NCI-H2196 treated with DMSO at 0.1 percent for 48 hours (cell line): ENCODE data around the gene GINS1.

Experiments used
- DNase-seq: peaks from one replicate; lab custom pipeline; 2025; ENCODE audit not compliant: unreplicated experiment; lab: John Stamatoyannopoulos, UW

Gene GINS1

DNA sequence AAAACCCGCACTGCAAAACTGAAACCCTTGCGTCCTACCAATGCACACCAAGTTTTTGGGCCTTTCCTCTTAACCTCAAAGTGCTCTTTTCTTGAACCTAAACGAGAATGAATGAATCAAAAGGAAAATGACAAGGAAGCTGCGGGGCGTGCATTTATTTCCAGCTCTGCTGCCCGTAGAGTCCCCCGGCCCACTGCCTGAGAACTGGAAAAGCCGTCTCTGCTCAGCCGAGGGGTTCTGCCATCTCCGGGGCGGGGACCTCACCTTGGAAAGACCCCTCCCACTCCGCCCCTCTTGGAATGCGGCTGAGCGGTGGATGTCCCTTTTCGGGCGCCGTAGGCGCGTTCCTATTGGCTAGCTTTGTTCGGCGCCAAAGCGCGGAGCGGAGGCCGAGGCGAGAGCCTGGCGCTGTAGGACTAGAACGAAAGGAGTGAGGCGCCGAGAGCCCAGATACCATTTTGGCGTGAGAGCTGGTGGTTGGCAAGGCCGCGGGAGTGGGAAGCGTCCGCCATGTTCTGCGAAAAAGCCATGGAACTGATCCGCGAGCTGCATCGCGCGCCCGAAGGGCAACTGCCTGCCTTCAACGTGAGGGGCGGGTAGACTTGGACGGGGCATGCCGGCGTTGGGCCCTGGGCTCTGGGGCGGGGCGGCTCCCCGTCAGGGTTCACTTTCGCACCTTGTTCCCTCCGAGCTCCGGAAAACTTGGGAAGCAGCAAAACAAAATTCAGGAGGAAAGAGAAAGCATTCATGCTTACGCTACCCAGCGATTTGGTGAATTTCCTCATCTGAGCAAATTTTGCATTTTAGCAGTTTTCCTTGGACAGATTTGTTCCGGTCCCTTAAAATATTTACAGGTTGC is at the start of gene GINS1:
Gene GINS1 (plus strand): TSS at position 363 of the 859 bp plus-strand sequence. CDS start 148 bp downstream, at position 511.
- DNase-seq, result peak; percentile 79

DNA sequence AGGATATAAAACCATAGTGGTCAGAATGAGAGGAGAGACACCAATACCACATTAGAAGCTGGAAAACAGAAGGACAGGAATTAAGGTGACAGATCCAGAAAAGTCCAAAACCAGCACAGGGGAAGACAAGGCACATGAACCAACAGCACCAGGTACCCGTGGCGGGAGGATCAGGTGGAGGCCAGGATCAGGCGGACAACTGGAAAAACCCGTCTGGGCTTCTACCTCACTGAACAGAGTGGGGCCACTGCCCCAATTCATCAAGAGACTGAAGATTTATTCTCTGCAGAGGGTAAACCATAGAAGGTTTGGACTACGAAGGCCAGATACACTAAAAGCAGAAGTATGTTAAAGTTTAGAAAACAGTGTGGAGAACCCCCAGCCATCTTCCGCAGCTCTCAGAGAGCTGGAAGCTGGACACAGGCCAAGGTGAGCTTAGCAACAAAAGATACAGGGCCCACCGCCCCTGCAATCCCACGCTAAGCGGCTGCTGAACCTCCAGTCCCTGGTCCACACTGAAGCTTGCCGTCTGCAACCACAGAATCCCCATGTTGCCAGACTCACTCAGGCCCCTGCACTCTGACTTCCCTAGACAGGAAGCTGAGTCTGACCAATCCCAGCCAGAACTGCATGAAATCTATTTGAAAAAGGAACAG is 46.7 kb upstream of the GINS1 start:
- DNase-seq, result no peak

DNA sequence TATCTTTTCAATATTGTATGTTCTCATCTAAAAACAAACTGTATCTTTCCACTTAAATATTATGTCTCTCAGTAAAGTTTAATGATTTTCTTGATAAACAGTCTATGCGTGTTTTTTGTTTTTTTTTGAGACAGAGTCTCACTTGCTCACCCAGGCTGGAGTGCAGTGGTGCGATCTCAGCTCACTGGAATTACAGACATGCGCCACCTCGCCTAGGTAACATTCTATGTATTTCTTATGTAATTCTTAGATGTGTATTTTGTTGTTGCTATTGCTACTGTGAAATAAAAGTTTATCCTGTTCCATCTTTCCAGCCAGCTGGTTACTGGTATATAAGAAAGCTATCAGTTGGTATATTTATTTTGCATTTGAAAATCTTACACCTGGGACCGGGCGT is 46.2 kb upstream of the GINS1 start:
- no peak for DNase-seq

DNA sequence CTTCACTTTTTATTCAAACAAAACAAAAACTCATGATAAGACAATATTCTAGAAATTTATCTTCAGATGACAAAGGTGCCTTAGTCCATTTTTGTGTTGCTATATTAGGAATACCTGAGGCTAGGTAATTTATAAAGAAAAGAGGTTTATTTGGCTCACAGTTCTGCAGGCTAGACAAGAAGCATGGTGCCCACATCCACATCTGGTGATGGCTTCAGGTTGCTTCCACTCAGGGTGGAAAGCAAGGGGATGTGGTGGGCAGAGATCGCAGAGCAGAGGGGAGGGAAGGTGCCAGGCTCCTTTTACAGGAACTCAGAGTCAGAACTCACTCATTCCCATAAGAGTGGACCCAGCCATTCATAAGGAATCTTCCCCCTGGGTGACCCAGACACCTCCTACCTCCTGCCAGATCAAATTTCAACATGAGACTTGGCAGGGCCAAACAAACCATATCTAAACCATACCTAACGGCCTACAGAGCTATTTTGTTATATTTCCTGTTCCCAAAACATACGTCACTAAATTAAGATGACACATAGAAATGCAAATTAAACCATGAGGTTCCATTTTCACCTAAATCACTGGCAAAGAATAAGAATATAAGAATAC is 43.2 kb upstream of the GINS1 start:
- DNase-seq, result no peak

DNA sequence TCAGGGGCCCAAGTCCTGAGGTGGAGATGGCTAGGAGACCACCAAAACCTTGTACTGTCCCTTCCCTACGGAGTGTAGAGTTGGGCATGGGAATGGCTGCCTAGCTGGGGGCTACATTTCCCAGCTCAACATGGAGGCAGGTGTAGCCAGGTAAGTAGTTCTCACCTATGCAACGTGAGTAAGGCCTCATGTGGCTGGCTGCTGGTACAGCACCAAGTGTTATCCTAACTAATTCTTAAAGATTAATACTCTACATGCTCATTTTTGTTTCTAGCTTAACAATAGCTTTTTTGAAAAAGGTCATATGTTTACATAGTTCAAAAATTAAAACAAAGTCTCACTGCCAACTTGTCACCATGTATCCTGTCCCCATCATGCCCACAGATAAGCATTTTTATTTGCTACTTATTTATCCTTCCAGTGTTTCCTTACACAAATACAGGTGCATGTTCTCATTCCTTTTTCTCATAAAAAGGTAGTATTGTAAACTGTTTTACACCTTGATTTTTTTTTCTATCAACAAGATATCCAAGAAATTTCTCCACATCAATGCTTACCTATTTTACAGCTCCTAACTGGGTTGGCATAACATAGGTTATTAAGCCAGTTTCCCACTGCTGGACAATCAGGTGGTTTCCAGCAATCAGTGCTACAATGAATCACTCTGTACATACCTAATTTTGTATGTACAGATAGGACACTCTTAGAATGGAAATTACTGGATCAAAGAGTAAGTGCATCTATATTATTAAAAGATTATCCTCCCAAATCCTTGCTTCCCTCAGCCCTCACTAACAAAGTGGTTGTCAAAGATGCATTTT is 42.4 kb upstream of the GINS1 start:
- DNase-seq, result no peak

DNA sequence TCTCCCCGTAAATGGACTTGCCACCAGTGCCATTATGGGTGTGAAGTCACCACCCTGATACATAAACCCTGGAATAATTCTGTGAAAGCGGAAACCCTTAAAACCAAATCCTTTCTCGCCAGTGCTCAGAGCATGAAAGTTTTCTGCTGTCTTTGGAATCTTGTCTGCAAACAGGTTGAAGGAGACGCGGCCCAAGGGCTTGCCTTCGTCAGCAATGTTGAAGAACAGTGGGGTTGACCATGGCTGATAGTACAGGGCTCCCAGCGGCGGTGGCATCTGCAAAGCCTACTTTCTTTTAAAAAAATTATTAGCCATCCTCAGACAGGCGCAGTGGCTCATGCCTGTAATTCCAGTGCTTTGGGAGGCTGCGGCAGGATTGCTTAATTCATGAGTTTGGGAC is 38.9 kb upstream of the GINS1 start:
- no peak for DNase-seq

DNA sequence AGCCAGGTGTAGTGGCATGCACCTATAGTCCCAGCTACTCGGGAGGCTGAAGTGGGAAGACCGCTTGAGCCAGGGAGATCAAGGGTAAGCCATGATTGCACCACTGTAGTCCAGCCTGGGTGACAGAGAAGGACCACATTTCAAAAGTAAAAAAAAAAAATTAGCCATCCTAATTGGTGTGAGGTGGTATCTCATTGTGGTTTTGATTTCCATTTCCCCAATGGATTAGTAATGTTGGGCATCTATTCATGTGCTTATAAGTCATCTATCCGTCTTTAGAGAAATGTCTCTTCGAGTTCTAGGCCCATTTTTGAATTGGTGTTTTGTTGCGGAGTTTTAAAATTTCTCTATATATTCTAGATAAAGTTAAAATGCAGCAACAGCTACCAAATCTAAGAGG is 38.5 kb upstream of the GINS1 start:
- no peak for DNase-seq

DNA sequence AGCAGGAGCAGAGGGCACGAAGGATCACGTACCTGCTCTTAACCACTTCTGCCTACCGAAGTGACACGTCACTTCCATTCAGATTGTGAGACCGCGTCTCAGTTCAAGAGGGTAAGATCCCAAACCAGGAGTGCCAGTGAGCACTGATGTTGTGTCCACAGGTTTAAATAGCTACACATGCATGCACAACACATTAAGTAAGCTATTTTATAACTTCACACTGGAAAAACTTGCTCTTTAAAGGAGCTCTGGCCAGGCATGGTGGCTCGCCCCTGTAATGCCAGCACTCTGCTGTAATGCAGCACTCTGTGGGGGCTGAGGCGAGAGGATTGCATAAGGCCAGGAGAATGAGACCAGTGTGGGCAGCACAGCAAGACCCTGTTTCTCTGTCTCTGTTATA is 37.9 kb upstream of the GINS1 start:
- no peak for DNase-seq

DNA sequence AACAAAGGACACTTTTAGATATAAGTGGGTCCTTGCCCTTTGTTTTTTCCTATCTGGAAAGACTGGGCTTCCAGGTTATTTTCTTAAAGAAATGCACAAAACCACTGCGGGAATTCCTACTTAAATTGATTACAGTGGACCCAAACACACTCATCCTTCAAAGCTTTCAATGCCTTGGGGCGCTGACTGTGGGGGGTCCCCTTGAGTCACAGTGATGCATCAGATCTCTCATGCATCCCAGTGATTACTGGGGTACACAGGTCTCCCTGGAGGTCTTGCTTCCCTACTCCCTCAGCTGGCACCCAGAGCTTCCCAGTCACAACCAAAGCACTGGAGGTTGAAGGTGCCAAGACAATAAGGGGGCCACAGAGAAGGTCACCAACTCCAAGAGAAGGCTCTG is 37.5 kb upstream of the GINS1 start:
- no peak for DNase-seq

DNA sequence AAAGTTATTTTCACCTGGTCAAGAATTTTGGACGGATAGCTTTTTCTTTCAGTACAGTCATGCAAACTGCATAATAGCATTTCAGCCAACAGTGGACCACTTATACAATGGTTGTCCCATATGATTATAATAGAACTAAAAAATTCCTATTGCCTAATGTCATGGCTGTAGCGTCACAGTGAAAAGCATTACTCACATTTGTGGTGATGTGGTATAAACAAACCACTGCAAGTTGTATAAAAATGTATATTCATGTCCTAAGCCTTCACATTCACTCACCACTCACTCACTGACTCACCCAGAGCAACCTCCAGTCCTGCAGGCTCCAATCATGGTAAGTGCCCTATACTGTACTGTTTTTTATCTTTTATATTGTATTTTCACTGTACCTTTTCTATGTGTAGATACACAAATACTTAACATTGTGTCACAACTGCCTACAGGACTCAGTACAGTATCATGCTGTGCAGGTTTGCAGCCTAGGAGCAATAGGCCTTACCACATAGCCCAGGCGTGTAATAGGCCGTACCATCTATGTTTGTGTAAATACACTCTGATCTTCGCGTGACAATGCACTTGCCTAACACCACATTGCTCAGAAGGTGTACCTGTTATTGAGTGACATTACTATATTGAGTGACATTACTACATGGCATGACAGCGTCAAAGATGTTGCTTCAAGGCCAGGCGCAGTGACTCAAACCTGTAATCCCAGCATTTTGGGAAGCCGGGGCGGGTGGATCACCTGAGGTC is 34.7 kb upstream of the GINS1 start:
- DNase-seq, result no peak

DNA sequence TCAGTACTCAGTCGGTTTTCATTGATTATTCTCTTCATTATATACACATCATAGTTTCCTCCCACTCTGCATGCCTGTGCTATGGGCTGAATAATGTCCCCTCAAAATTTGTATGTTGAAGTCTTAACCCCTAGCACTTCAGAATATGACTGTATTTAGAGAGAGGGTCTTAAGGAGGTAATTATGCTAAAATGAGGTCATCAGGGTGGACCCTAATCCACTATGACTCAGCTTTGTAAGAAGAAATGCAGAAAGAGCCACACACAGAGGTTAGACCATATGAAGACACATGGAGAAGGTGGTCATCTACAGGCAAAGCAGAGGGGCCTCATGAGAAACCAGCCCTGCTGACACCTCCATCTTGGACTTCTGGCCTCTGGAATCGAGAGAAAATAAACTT is 32.6 kb upstream of the GINS1 start:
- no peak for DNase-seq

DNA sequence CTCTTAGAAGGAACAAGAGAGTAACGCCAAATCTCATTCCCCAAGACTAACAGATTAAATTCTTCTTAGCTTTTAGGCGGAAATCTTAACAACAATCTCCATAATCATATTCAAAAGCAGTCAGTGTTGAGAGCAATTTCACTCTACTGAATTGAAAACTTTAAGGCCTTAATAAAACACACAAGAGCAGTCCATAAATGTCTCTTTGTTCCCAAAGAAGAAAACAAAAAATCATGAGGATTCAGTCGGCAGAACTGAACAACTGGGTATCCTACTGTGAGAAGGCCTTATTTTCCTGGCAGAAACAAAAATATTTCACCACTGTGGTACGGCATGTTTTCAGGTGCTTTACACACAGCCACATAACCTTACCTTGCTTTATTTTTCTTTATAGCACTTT is 31.2 kb upstream of the GINS1 start:
- no peak for DNase-seq

DNA sequence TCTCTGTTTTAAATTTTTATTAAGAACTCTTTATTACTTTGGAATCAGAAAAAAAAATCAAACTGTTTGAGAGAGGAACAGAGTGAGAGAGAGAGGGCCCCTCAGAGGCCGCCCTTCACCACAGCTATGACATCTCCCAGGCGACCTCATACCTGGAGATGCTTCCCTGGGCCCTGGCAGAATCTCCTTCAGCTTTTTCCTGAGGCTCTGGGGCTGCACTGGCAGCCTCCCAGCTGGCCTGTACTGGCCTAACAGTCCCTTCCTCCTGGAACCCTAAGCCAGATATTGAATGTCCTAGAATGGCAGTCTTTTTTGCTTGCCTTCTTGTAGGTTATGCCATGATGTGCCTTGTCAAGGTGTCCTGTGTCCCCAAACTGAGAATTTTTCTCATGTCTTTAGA is 30.6 kb upstream of the GINS1 start:
- DNase-seq, result no peak

DNA sequence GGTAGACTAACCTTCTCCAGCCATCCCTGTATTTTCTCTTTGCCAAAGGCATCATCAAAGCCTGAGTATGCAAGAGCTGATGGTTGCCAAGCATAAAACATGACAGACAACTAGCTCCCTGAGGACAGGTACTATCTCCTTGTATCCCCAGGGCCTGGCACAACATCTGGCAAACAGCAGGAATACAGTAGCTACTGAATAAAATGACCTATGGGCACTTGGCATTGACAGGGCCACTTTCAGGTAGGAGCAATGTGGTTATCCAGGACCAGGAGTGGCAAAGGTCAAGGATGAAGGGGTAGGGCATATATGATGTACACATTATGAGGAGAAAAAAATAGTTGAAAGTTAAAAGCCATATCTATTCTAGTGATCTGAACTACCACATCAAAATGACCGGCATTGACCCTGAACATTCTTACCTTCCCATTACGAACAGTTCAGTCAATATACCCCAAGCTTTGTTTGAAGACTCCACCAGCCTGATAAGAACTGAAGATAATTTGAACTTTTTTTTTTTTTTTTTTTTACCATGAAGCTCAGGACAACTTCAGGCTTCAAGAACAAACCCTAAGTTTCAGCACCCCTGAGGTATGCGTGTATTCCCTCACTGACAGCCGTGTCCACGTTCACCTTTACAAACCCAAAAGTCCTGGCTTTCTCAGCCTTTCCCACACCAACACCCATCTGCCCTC is 29.1 kb upstream of the GINS1 start:
- DNase-seq, result no peak

DNA sequence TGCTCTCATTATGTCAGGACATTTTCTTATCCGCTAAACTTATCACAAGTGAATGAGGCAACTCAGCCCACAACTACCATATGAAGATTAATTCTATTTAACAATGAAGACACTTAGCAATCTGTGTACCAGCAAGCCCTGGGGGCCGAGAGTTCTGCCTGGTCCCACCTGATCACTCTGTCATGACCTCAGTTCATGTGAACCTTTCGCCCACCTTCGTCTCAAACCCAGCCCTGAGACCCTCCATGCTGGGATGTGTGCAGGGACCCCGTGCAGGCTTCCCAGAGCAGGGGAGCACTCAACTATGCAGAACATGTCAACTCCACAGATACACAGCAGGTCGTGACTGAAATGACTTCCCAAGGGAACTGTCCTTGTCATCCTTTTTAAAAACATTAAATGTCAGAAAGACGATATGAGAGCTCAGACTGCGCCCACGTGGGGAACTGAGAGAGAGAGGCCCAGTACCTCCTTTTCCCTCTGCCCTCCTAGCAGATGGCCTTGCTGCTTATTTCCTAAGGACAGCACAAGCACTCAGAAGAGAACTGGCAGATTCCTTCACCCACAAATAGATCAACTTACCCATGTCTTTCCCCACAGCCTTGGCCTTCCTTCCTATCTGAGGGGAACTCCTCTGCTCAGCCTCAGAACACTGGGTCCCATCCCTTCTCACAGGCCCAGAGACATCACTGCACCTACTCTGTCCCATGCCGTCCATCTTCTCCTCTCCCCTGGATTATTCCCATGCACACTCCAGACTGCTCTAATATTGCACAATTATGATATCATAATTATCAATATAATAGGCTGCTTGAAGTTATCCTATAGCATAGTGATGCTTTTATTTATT is 28.4 kb upstream of the GINS1 start:
- DNase-seq, result no peak

DNA sequence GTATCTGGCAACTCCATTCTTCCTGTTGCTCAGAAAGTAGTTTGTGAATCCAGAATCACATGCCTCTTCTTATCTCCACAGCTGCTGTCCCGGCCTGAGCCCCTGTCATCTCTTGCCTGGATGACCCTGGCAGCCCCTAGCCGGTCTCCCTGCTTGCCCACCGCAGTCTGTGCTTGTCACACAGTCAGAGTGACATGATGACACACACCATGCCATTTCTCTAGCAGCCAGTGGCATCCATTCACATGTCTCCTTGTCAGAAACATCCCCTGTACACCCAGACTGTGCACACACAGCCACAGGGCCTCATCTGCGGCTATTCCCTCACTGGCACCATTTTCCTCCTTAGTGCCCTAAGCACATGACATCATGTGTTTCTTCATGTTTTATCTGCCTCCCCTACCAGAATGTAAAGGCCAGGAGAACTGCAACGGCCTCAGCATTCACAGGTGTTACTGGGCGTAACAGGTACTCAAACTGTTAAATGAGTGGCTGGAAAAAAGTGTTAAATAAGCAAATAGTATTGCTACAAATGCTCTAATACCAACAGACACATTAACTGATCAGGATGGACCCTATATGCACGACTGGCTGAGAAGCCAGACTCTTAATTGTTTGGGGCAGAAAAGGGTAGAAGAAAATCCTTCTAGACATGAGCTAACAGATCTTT is 26.4 kb upstream of the GINS1 start:
- DNase-seq, result no peak

DNA sequence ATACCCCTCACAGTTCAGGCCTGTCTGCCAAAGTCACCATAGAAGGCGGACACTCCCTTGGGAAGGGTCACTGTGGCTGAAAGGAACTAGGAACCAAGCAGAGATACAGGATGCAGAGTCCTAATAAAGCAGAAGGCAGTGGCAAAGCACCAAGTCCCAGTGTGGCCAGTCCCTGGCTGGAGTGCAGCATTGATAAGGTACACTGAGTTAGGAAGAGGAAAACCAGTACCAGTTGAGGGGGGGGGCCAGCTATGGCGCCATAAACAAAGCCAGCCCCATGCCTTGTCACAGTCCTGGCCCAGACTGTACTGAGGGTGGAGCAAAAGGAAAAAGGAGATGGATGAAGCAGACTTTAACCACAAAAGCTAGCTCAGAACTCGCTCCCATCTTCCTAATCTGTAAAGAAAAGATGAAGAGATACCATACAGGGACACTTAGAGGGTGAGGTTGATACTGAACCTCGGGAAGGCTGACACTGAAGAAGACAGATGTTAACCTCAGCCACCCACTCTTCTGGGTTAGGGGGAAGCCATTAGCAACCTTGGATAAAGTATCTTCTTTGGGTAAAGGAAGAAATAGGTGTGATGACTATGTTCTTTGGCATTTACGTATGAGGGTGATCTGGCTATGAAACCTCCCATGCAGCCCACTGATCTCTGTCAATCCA is 24.6 kb upstream of the GINS1 start:
- DNase-seq, result no peak

DNA sequence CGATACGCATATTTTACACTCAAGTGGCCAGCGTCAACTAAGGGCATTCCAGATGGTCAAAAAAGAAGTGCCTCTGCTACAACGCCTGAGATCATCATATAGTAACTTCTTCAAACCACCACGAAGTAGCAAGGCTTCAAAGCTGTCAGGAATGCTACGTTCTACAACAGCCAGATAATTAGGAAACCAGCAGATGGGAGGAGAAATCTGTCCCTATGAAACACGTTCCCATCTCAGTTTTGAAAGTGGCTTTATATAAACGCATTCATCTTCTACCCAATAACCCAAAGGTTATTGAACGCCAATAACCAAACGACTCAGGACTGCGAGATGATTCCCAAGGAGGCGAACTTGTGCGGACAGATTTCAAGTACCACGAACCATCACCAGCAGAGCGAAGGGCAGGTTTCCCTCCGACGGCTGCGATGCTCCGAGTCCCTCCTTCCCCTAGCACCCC is 18.0 kb upstream of the GINS1 start:
- DNase-seq, result no peak
